Keratinocyte (primary cell): ENCODE data around the gene PGLYRP2.

Source experiments
- CTCF ChIP-seq, 3 experiments: IDR thresholded peaks in 1 of 3; conservative IDR thresholded peaks in 1 of 3; optimal IDR thresholded peaks in 1 of 3; 2 replicates in 2 of 3; 3 replicates in 1 of 3; pipeline versions ENCODE3 to v1.5.1; 2011; ENCODE audit warnings: low read length in 3 of 3, mild to moderate bottlenecking in 3 of 3, moderate library complexity in 2 of 3, control low read depth in 1 of 3, inconsistent platforms in 1 of 3; ENCODE audit not compliant: insufficient read depth in 2 of 3; ENCODE audit errors: extremely low read depth in 1 of 3
- EZH2 ChIP-seq: IDR thresholded peaks from one replicate; pipeline ENCODE4 v1.6.1; 2012; ENCODE audit warnings: inconsistent platforms, mild to moderate bottlenecking, low read length, moderate library complexity

DNA sequence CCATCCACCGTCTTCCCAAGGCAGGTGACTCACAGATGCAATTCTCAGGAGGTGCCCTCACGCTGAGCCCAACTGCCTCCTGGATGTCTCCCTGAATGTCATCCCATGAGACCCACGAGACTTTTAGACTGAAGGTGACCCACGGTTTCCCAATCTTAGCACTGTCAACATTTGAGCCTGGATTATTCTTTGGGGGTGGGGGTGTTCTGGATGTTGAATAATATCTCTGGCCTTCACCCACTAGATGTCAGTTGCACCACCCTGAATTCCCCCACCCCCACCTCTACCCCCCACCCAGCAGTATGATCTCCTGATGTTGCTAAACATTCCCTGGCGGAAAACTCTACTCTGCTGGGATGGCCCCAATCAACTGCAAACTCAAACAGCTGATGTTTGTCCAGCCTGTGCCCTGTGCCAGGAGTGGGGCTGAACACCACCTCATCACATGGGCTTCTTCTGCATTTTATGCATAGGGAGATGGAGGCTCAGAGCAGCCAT lies 26.8 kb upstream of the PGLYRP2 start:
- TF ChIP-seq CTCF (optimal IDR thresholded peaks at IDR 0.05 in 1 of 3, IDR thresholded peaks at IDR 0.05 in 1 of 3, conservative IDR thresholded peaks at IDR 0.05 in 1 of 3; ENCODE audit: extremely low read depth in 1 of 3, insufficient read depth in 2 of 3, low read length in 3 of 3), result no peak
- no peak for TF ChIP-seq EZH2
